GM21619 (cell line): ENCODE measurements around the gene ADA.
"Not testable (repeated sequence)": the region's sequence is repeated elsewhere in the genome, so short reads cannot be mapped to it uniquely, and the experiment has no call there.

ENCODE experiments used
- ATAC-seq: cut with Tn5 transposase; IDR thresholded peaks from one replicate; pipeline ENCODE4 v1.9.1; 2021; ENCODE audit not compliant: unreplicated experiment

Gene ADA

GRCh38 chr20:44601236-44601671 is 50.2 kb downstream of the ADA start:
- no peak for ATAC-seq

GRCh38 chr20:44600758-44601201 is 50.7 kb downstream of the ADA start:
- no peak for ATAC-seq

- no peak for ATAC-seq
Observed at GRCh38 chr20:44600301-44600700, 51.2 kb downstream of the ADA start.

- ATAC-seq: no peak
Observed at GRCh38 chr20:44599715-44600114, 51.8 kb downstream of the ADA start.

DNA sequence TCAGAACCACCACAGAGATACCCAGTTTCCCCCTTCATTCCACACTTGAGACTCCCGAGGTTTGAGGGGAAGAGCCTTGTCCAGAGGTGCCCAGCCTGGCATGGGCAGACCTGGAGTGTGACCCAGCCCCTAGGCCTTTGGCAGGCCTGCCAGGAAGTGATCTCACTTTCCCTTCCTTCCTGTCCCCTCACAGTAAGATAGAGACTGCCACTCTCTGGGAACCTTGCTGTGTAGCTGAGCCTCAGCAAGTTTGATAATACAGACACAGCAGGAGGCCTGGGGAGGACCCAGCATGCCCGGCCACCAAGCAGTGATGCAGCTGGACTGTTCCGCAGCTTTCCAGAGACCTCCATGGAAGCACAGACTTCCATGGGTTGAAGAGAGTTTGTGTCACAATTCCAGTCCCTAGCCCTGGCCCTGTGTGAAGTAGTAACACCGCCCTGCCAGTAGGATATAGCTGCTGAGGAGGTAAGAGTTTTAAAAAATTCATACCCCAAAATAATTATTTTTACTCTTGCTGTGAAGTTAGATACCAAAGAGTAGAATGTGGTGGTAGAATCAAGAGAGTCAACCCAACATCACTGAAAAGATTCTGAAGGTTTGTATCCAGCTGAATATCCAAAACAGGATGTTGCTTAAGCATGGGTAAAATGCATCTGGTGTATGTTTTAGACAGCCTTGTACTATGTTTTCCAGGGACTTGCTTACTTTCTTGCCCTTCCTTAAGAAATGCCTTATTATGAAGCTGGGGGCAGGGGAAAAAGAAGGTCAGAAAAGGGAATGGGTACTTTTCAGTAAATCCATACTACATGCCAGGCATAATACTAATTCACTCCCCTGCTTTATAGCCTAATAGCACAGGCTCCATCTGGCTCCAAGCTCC is 52.8 kb downstream of the ADA start:
- ATAC-seq: peak; percentile 62

DNA sequence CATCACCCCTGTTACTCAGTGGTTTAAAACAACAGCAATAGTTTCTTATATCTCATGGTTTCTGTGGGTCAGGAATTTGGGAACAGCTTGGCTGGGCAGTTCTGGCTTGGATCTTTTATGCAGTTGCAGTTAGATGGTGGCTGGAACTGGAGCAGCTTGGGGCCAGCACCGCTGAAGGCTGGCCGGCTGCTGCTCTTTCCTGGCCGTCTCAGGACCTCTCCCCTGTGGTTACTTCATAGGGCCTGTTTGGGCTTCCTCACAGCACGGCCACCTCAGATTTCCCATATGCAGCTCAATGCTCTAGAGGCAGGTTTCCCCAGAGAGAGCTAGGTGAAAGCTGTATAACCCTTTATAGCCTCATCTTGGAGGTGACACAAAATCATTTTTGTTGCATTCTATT is 53.6 kb downstream of the ADA start:
- no peak for ATAC-seq

- no peak for ATAC-seq
Observed at GRCh38 chr20:44597516-44597915, 54.0 kb downstream of the ADA start.

DNA sequence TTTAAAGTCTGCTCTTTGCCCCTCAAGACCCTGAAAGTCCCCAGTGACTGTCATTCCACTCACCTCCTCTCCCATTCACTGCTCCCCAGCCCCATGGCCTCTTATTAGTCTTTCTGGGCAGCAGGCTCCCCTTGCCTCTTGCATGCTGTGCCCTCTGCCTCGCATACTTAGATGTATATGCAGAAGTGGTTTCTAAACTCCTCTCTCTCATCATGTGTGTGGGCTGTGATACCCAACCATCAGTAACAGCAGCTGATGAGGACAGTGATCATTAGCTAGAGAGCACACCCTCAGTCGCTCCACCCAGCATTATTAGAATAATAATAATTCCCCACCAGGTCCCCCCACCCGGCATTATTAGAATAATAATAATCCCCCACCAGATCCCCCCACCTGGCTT is 54.6 kb downstream of the ADA start:
- ATAC-seq: no peak

DNA sequence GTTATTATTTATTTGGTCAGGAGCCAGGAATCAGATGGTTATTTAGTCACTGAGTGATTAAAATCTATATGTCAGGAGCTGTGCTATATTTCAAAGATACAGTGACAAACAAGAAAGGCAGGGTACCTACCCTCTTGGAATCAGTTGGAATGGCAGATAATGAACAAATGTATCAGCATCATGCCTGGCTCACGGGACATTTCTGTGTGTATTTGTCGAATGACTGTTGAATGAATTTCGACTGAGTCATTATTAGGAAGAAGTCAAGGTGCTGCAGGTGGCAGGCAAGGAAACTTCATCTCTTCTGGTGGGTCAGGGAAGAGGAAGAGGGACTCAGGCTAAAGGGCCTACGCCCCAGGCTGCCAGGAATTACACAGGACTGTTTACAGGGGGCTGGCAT is 55.5 kb downstream of the ADA start:
- ATAC-seq: no peak

GRCh38 chr20:44594730-44595129 is 56.8 kb downstream of the ADA start:
- peak; percentile 56 for ATAC-seq

GRCh38 chr20:44593751-44594150 is 57.7 kb downstream of the ADA start:
- ATAC-seq: no peak

DNA sequence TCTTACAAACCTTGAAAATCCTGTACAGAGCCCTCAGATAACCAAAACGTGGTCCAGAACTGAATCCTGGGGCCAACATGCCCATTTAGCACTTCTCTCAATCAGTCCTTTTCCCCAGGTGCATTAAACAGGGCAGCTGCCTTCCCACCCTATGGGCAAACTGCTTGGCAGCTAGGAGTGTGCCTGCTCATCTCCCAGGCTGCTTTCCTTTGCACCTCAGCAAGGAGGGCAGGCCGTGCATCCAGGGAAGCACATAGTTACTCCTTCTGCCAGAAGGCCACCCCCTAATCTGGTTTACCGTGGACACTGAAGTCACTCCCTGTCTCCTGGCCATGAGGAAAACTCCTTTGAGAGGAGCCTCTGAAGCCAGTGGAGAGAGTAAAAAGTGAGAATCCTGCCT is 59.1 kb downstream of the ADA start:
- no peak for ATAC-seq

DNA sequence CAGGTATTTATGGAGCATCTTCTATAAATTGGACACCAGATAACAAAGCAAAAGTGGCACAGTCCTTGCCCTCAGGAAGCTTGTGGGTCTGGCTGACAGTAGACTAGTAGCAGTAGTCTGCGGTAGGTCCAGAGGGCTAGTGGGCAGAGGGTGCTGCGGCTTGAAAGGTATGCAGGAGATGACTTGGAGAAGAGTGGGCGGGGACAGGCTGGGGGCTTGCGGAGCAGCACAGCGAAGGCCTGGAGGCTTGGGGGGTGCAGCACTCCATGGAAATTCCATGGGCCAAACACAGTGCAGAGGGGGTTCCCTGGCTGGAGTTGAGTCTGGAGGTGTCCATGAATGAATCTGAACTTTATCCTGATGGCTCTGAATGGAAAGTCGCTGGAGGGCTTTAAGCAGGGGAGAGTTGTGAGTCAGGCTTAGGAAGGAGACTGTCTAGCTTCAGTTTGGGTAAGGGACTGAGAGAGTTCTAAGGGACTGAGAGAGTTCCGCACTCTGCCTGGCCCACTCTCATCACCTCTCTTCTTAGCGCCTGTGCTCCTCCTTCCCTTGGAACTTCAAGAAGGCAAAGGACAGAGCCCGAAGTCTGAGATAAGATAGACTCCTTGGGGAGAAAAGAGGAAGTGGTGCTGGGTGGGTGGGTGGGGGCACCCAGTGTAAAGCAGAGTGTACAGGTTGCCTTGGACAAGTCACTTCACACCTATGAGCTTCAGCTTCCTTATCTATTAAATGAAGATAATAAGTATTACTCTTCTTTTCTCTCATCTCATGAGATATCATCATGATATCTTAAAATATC is 60.3 kb downstream of the ADA start:
- no peak for ATAC-seq

DNA sequence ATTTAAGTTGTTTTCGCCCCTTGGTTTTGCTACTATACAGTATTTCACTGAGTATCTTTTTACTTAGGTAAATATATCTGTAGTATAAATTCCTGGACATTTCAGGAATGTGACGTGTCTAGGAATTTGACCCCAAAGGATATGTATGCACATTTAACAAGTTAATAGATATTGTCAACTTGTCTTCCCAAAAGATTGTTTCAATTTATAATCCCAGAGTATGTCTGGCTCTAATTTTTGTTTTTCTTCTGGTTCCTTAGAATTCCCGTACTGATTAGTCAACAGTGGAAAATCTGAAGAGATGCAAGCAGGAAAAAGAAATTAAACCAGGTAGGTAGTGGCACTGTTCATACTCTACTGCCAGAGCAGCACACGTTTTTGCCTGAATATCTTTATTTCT is 62.0 kb downstream of the ADA start:
- no peak for ATAC-seq

DNA sequence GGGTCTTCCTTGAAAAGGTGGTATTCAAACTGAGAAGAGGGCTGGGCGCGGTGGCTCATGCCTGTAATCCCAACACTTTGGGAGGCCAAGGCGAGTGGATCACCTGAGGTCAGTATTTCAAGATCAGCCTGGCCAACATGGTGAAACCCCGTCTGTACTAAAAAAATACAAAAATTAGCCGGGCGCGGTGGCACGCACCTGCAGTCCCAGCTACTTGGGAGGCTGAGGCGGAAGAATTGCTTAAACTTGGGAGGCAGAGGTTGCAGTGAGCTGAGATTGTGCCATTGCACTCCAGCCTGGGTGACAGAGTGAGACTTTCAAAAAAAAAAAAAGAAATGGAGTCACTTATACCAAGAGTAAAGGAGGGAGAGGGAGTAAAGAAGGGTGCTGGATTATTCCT is 63.2 kb downstream of the ADA start:
- ATAC-seq: not testable (repeated sequence)

GRCh38 chr20:44587035-44587980 is 64.2 kb downstream of the ADA start:
- no peak for ATAC-seq

DNA sequence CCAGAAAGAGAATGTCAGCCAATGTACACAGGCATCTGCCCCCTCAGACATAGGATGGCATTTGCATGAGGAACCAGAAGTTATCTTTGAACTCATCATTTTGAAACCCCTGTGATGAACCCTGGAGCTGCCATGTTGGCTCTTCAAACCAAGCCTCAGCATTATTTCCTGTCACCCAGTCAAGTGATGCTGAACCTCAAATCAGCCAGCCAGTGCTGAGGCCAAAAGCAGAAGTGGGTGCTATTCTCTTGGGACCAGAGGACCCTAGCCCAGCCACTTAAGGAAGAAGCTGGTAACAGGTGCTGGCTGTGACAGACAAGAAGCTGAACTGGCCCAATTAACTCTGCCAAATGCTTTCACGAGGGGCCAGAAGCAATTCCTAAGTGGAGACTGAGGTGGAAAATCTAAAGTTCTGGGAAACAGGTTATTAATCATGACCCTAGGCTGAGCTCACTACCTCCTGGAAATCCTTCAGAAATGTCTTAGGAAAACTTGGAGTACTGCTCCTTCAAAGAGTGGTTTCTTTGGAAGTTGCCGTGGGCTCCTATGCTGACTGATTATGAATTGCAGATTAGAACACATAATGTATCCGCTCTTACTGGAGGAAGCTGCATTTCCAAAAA is 65.1 kb downstream of the ADA start:
- ATAC-seq: peak; percentile 50

DNA sequence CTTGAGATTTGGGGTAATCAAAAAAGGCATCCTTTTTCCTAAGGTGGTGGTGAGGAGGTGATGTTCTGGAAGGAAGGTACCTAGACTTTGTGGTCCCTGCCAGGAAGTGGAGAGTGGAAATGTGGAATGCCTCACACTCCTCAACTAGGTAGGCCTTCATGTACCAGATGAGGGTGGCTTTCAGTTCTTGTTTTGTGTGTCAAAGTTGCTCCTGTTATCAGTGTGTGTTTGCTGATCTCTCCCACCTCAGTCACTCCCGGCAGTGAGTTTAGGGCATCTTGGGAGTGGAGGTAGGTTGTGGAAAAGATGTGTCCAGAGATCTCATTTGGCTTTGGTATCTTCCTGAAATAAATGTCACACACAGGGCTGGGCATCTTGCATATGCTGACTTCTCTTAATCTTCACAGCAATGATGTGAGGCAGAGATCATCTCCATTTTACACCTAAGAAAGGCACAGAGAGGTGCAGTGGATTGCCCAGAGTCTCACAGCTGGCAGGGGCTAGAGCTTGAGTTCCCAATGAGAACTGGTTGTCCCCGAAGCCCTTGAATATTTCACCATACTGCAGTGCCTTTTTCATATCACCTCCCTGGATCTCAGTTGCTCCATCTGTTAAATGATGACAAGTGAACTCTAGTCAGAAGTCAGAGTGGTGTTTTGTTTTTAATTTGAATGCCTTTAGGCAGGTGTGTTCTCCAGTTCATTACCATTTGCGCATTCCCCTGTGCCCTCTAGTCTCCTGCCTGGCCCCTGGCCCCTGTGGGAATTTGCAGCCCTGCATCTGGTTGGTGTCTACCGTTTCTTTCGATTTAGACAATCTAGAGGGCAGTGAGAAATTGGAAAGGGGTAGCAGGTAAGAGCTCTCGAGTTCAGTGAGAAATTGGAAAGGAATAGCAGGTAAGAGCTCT is 66.2 kb downstream of the ADA start:
- peak; percentile 30 for ATAC-seq

DNA sequence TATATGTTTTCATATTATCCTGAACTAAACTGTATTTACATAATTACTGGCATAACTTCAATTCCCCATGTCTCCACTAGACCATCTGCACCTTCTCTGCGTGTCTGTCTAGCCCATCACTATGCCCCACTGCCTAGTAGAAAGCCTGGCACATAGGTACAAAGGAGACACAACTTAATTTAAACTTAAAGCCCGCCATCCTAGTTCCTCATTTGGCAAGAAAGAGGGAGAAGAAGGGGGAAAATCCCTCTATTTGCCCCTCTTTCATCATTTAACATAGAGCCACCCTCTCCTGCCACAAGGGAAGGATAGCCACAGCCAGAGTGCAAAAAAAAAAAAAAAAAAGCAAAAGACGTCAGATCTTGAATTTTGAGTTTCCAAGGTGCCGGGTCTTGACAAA is 67.3 kb downstream of the ADA start:
- ATAC-seq: no peak
